ENCODE measurements around the gene EED. TPM values are rescaled to one million over a fixed set of nuclear protein-coding genes. Genes with fewer than 3 reads are reported as not detected.
A peak's percentile ranks its signal among the peaks of the same experiment; 100 is the strongest.
"Not testable (repeated sequence)": the region's sequence is repeated elsewhere in the genome, so short reads cannot be mapped to it uniquely, and the experiment has no call there.

EED gene
- total RNA-seq, 1 donor from 2014 or later: 14.5 TPM

- no peak for DNase-seq
- intact Hi-C loops (cut with micrococcal nuclease): loop anchor here (10.0 kb wide), 1 partner anchor 360 kb away; the partner anchor contains the start of gene CCDC83
- no peak for ATAC-seq
Observed at GRCh38 chr11:86214710-86215109, 29.8 kb upstream of the EED start.

- ATAC-seq: peak; percentile 92
- peak; percentile 68 for DNase-seq
- intact Hi-C loops (cut with micrococcal nuclease): loop anchor here (10.0 kb wide), 1 partner anchor 364 kb away; the partner anchor contains the start of gene CCDC83
Observed at GRCh38 chr11:86218125-86219084, 26.1 kb upstream of the EED start.

- no peak for DNase-seq
- ATAC-seq: no peak
- intact Hi-C loops (cut with micrococcal nuclease): loop anchor here (10.0 kb wide), 1 partner anchor 365 kb away; the partner anchor contains the start of gene CCDC83
Observed at GRCh38 chr11:86219311-86220193, 25.0 kb upstream of the EED start.

- intact Hi-C loops (cut with micrococcal nuclease): no loop called here
- ATAC-seq: no peak
Observed at GRCh38 chr11:86220653-86221052, 23.9 kb upstream of the EED start.

GRCh38 chr11:86222081-86222480 is 22.5 kb upstream of the EED start:
- DNase-seq (no peak), ATAC-seq (no peak)
- intact Hi-C loops (cut with micrococcal nuclease): no loop called here

More at GRCh38 chr11:86220653-86221052, 23.9 kb upstream of the EED start:
- DNase-seq: no peak

DNA sequence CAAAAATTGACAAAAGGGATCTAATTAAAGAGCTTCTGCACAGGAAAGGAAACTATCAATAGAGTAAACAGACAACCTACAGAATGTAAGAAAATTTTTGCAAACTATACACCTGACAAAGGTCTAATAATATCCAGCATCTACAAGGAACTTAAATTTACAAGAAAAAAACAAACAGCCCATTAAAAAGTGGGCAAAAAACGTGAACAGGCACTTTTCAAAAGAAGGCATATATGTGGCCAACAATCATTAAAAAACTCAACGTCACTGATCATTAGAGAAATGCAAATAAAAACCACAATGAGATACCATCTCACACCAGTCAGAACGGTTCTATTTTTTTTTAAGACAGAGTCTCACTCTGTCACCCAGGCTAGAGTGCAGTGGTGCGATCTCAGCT is 20.0 kb upstream of the EED start:
- ATAC-seq; DNase-seq; intact Hi-C loops (cut with micrococcal nuclease): not testable (repeated sequence)

- intact Hi-C loops (cut with micrococcal nuclease); DNase-seq; ATAC-seq: not testable (repeated sequence)
Observed at GRCh38 chr11:86225344-86225743, 19.2 kb upstream of the EED start.

DNA sequence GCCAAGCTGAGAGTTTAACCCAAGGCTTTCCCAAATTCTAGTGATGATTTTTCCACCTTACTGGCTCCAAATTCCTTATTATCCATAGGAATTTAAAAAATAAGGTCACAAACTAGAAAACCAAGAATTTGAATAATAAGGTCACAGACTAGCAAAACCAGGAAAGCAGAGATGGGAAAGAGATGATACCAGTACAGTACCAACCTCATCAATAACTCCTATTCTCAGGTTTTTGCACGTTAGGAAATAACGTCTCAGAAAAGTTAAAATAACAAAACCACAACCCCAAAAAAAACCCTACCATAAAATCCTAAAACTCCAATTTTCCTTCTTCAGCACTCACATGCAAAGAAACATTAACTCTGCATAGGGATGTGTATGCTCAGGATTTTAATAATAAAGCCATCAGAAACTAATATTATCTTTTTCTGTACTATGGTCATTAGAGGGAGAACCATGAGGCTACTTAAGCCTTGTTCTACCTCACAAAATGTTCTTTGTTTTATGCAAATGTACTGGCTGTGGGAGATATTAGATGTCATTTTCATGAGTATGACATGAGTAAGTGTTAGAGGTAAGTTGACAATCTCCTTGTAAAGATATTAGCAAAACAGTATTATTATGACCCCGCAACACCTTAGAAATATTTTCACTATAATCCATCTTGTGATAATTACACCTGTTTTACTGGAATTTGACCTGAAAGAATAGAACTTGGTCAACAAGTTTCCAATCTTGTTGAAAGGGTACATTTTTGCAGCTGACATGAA is 16.1 kb upstream of the EED start:
- DNase-seq (no peak), ATAC-seq (no peak)
- intact Hi-C loops (cut with micrococcal nuclease): no loop called here

GRCh38 chr11:86229039-86229330 is 15.6 kb upstream of the EED start:
- DNase-seq; ATAC-seq; intact Hi-C loops (cut with micrococcal nuclease): not testable (repeated sequence)

DNA sequence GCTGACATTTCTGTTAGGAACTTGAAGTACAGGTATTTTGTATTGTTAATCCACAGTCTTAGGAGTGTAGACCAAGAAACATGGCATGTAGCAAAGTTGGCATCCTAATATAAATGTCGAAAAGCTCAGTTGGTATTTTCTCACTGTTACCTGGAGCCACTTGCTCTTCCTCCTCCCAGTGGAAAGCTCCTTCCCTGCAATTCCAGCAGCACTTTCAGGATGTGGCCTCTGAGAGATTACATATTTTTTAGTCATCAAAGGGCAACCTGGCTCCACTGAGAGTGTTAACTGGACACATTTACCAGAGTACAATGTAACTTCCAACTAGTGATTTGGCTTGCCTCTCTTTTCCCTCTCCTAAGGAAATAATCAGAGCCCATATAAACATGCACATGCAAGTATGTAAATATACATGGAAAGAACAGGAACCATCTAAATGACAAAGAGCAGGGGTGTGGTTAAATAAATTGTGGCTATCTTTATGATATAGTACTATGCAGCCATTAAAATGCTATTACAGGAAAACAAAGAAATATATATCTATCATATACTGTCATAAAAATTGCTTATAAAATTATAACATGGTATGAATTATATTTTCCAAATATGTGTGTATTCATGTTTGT is 14.3 kb upstream of the EED start:
- intact Hi-C loops (cut with micrococcal nuclease): no loop called here
- DNase-seq (no peak), ATAC-seq (no peak)

- intact Hi-C loops (cut with micrococcal nuclease): no loop called here
- DNase-seq (no peak), ATAC-seq (no peak)
Observed at GRCh38 chr11:86230921-86231434, 13.6 kb upstream of the EED start.

- intact Hi-C loops (cut with micrococcal nuclease): no loop called here
- DNase-seq (no peak), ATAC-seq (peak; percentile 35)
Observed at GRCh38 chr11:86232556-86232955, 12.0 kb upstream of the EED start.

- no peak for DNase-seq
- intact Hi-C loops (cut with micrococcal nuclease): no loop called here
- no peak for ATAC-seq
Observed at GRCh38 chr11:86234831-86235461, 9.6 kb upstream of the EED start.

DNA sequence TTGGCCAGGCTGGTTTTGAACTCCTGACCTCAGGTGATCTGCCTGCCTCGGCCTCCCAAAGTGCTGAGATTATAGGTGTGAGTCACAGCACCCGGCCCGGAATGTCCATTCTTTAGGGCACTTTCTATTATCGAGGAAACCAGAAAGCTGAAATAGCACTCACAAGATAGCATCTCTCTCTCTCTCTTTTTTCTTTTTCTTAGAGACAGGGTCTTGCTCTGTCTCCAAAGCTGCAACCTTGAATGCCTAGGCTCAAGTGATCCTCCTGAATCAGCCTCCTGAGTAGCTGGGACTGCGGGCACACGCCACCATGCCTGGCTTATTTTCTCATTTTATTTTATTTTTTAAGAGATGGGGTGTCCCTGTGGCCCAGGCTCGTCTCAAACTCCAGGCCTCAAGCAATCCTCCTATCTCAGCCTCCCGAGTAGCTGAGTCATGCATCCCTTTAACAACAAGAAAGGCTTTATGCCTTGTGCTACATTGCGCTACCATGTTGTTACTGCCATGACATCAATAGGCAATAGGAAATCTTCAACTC is 7.2 kb upstream of the EED start:
- no peak for ATAC-seq

DNA sequence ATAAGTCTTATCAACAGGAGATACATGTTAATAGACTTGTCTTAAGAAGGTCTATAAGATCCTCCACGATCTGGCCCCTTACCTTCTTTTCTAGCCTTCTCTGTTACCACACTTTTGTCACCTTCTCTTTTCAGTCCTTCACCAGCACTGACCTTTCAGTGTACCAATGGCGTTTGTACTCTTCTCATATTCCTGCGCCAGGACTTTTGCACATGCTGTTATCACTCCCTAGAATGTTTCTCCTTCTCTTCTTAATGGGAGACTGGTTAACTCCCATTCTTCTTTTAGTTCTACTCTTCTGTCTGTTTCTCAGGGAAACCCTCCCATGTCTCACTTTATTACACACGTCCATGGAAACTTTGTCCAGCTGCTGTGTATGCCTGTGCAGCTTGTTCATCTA is 4.4 kb upstream of the EED start:
- no peak for DNase-seq
- ATAC-seq: no peak
- intact Hi-C loops (cut with micrococcal nuclease): no loop called here

More for the DNA sequence above, 7.2 kb upstream of the EED start:
- DNase-seq: no peak
- intact Hi-C loops (cut with micrococcal nuclease): no loop called here

- no peak for ATAC-seq
- intact Hi-C loops (cut with micrococcal nuclease): no loop called here
- DNase-seq: no peak
Observed at GRCh38 chr11:86241956-86242535, 2.5 kb upstream of the EED start.

DNA sequence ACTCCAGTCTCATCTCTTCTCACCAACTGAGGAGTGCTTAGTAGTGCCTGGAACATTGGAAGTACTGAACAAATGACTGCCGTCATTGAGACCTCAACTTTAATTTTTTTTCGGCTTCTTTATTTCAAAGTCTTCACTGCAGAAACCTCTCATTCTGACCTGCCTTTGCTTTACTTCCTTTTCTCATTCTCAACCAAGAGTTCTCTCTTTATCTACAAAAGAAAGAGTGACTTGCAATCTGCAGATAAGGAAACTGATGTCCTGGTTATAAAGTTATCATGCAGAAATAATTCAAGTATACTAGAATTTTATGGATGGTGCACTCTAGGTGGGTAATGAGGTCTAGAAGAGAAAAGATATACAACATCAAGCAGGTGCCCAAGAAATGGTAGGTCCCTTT is 1.2 kb upstream of the EED start:
- ATAC-seq (no peak), DNase-seq (no peak)
- intact Hi-C loops (cut with micrococcal nuclease): no loop called here

Data from left ventricle myocardium superior (tissue), 1 donor.